G401.6 (cell line): ENCODE measurements around the gene NDUFAF2.

Experiments
- FAIRE-seq: peaks from 2 replicates; lab custom pipeline; 2012; peaks lifted over from hg19 to GRCh38; lab: Jason Lieb, UNC

The NDUFAF2 gene

GRCh38 chr5:61123145-61123544 lies 178.1 kb downstream of the NDUFAF2 start:
- FAIRE-seq, result no peak

DNA sequence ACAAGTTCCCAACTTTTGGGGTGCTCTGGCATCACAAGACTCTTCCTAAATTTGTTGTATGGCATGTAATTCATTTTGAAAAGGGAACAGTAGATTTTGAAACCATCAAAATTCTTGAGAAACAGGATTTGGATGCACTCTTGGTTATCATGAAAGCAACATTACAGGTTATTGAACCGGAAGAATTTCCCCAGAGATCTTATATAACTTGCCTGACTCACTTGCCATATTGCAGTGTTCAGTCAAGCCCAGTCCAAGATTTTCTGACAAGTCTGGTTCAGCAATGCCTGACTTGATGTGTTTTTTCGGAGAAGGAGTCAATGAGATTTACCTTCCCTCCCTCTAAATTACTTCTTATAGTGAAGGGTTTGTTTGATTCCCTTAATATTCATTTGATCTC lies 185.3 kb downstream of the NDUFAF2 start:
- no peak for FAIRE-seq

GRCh38 chr5:61132559-61132958 lies 187.6 kb downstream of the NDUFAF2 start:
- FAIRE-seq, result no peak

DNA sequence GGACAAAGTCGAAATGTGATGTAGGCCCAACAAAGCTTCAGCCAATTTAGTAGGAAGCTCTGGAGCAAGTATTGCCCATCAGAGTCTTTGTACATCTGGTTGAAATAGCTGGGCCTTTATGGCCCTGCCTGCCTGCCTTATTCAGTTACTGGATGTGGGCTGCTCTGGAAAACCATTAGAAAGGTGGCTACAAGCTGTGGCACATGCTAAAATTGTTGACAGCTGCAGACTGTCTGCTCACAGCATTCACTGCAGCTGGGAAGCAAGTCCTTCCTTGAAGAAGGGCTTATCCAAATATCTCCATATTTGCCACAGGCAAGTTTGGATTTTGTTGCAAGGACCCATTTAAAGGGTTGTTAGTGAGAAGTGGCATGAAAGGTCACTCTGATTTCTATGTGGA lies 192.8 kb downstream of the NDUFAF2 start:
- FAIRE-seq, result no peak

DNA sequence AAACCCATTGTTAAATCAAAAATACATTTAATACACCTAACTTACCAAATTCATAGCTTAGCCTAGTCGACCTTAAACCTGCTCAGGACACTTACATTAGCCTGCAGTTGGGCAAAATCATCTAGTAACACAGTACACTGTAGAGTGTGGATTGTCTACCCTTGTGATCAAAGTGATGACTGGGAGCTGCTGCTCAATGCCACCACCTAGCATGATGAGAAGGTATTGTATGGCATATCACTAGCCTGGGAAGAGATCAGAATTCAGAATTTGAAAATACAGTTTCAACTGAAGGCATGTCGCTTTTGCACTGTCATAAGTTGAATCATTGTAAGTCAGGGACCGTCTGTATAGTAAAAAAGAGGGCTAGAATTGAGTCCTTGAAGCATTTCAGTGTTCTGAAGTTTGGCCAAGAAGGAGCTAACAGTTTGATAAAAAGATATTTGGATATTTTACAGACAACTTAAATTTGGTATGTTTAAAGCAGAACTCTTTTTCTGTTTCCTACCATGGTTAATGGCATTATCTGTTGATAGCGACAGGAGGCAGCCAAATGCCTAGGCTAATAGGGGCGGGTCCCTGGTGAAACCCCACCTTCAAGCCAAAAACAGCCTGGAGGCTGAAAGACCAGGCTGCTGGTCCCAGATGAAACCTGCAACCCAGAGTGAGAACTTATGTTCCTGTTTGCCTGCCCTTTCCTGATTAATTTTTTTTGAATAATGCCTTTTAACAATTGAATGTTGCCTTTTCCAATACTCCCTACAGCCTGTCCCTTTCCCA lies 194.3 kb downstream of the NDUFAF2 start:
- no peak for FAIRE-seq

GRCh38 chr5:61139931-61140330 lies 194.9 kb downstream of the NDUFAF2 start:
- FAIRE-seq, result no peak

DNA sequence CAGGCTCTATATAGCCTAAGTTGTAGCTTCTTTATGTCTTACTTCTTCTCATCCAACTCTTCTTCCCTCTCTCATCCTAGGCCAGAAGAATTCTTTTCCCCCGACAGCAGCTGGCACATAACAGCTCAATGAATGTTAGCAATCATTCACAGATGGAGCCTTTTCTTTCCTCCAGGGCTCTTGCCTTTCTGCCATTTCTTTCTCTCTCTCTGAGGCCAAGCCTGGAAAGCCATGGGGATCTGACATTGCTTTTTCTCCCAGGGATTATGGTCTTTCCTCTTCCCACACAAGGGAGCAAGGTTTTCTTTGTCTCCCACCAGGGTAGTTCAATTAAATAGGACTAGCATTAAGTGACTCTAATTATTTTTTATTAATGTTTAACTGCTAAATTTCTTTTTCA lies 196.8 kb downstream of the NDUFAF2 start:
- no peak for FAIRE-seq

DNA sequence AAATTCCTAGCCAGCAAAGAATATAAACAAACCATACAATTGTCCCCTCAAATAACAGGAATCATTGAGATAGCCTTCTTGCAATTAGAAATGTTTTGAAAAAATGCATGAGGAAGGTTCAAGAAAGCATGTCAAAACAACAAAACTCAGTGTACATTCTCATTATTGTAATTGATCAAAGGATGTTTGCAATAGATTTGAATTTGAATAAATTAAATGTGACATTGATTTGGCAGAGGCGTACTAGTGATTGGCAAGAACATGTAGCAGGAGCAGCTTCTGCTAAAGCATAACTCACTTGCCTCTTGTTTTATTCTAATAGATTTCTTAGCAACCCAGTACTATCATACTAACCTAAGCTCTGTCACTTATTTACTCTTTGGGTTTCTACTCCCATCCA lies 197.4 kb downstream of the NDUFAF2 start:
- no peak for FAIRE-seq

DNA sequence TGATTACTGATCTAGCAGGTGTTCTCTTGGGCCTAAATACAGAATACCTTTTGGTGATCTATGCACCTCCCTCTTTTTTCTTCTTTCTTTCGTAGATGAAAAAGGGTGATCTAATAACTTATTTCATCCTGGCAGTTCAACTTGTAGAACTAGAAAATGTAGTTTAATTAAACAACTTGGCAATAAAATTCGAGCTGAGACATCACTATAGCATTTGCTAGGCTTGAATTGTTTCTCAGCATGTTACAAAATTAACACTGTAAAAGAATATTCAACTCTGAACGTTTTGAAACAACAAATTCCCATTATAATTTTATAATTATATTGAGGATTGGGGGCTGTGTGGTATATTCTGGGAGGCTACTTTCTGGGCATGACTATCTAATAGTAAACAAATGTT lies 197.8 kb downstream of the NDUFAF2 start:
- no peak for FAIRE-seq

GRCh38 chr5:61148515-61148914 lies 203.5 kb downstream of the NDUFAF2 start:
- FAIRE-seq, result no peak

GRCh38 chr5:61151893-61152292 lies 206.9 kb downstream of the NDUFAF2 start:
- FAIRE-seq, result no peak

GRCh38 chr5:61159070-61159469 lies 214.1 kb downstream of the NDUFAF2 start:
- FAIRE-seq, result no peak

GRCh38 chr5:61159836-61160235 lies 214.8 kb downstream of the NDUFAF2 start:
- FAIRE-seq, result no peak

GRCh38 chr5:61160497-61160896 lies 215.5 kb downstream of the NDUFAF2 start:
- no peak for FAIRE-seq

DNA sequence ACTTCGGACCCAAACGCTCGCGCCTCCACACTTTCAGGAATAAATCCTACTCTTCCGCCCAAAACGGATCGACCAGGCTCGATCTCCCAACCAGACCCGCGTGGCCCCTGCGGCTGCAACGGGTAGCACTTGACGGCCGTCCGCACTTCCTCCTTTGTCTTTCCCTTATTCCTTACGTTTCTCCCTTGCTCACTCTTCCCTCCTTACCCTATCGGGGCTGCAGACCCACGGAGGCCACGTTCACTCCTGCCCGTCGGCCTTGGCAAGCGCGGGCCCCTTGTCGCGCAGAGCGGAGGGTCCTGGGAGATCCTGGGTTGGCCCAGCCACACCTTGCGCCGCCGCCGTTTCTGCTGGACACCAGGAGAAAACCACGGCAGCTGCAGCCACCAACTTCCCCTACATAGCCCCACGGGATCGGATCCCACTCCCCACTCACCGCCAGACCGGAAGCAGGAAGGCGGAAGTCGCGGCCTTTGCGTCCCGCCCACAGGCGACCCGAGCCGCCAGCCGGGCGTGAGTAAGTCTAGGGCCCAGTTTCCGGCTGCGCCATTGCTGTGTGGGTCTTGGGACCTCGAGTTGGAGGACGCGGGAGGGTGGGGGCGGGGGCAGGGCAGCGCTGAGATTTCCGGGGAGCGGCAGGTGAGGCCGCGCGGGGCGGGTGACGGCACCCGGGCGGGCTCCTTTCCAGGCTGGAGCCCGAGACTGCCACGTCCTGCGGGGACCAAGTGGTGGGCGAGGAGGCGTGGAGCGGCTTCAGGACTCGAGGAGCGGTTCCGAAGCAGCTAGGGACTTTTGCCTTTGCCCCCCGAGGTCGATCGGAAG lies 217.2 kb downstream of the NDUFAF2 start, which contains the start of gene SMIM15:
Gene SMIM15, minus strand, starts transcription at position 459 of the 822 bp plus-strand sequence. CDS start 2,297 bp downstream, outside the sequence.
- FAIRE-seq, result no peak

DNA sequence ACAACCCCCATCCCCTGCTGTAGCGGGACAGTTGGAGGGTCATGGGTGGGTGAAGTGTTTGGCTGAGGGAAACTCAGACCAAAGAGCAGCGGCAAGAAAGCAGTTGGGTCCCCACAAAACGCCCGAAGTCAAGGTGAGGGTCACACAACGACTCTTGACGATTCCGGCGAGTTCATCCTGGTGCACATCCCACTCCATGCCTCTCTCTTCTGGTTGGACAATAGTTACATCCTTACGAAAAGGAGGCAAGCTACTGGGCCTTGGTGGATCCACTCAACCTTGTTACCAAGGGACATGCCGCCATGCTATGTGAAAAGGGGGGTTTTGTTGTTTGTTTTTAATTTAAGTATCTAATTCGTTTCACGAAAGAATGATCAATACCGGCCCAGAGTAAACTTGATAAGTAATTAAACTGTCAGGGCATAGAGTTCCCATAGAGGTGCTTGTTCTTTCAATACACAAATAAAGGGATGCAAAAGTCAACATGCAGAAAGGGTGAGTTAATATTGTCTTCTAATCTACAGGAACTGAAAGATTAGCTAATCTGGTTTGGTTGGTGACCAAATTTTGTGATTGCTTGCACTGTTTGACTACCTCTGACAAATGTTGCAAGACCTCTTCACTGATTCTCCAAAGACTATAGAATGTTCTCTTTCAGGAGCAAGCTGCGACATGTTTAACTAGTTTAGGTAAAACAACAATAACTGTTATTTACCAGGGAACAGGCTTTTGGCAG lies 218.0 kb downstream of the NDUFAF2 start:
- no peak for FAIRE-seq

DNA sequence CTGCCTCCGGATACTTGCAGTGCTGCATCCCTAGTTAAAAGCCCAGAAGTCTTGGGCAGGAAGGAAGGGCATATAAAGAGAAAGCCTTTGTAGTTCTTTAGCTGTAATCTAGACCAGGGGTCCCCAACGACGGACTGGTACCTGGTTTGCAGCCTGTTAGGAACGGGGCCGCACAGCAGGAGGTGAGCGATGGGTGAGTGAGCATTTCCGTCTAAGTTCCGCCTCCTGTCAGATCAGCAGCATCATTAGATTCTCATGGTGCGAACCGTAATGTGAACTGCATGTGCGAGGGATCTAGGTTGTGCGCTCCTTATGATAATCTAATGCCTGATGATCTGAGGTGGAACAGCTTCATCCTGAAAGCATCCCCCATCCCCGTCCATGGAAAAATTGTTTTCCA lies 218.9 kb downstream of the NDUFAF2 start:
- no peak for FAIRE-seq

DNA sequence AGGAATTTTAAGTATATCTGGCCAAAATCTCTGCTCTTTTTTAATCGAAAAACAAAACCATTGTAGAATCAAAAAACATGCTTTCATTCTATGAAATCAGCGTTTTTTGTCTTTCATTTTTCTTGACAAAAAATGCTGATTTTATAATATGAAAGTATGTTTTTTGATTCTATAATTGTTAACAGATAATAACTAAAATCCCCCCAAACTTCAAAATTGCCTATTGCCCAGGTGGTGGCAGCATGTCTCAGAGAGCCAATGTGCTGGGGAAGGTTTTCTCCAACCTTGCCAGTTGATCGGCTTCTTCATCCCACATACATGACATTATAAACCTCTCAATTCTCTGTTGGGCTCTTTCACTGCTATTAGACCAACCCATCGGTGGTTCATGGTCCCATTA lies 222.4 kb downstream of the NDUFAF2 start:
- no peak for FAIRE-seq

DNA sequence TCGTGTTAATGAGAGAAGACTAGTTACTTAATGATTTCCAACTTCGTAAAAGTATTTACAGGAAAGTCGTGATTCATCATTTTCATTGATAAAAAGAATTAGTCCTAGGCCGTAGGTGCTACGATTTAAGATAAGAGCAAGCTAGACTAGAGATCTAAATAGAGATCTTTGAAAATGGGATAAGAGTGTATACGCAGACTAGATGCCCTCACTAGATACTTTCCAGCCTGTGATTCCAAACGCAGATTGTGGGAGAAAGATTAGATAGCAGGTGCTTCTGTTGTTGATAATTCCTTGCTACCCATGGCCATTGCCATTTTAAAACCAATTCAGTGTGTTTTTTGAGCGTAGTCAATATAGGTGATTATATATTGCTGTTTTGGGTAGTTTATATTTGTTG lies 223.9 kb downstream of the NDUFAF2 start:
- no peak for FAIRE-seq

- no peak for FAIRE-seq
Measured at GRCh38 chr5:61171479-61171878, 226.5 kb downstream of the NDUFAF2 start.

- no peak for FAIRE-seq
Measured at GRCh38 chr5:61176631-61177030, 231.6 kb downstream of the NDUFAF2 start.

DNA sequence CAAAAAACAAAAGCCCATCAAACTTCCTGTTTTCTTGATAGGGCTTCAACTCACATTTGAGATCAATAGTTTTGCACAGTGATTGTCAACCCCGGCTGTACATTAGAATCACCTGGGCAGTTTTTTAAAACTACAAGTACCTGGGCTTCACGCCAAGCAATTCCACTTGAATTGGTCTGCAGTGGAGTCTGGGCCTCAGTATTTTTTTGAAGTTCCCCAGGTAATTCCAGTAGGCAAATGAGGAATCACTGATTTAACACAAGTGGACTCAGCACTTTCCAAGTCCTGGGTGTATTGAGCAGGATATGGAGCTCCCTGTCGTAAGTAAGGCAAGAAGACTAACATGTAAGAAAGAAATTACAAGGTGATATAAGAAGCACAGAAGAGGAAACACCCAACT lies 232.1 kb downstream of the NDUFAF2 start:
- no peak for FAIRE-seq

GRCh38 chr5:61177716-61178115 lies 232.7 kb downstream of the NDUFAF2 start:
- FAIRE-seq, result no peak
